ENCODE data around the gene ASXL3. TPM values are rescaled to one million over a fixed set of nuclear protein-coding genes. Genes with fewer than 3 reads are reported as not detected.

ASXL3 gene
- total RNA-seq, 1 donor from 2014 or later, result 1.3 TPM

DNA sequence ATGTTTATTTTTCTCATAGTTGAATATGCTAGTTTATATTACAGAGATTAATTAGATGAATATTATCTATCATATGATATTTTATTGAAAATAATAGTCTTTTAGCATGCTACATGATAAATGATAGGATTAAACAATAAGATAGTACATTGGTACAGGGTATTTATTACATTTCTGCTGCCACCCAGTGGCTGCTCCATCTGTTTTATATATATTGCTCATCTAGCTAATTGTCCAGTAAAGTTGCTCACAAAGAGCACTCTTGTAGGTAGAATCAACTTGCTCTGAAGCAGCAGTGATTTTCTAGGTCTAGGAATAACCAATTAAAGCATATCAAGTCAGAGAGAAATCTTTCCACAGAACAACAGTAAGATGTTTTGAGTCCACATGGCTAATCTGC, 183.3 kb downstream of the ASXL3 start:
- no peaks in the 10 kb centered on the region for H3K9me3 ChIP-seq
- H3K27ac ChIP-seq, result no peak overlapping the region
- no peaks in the 10 kb centered on the region for H3K27me3 ChIP-seq
- TF ChIP-seq, protein P1, sequence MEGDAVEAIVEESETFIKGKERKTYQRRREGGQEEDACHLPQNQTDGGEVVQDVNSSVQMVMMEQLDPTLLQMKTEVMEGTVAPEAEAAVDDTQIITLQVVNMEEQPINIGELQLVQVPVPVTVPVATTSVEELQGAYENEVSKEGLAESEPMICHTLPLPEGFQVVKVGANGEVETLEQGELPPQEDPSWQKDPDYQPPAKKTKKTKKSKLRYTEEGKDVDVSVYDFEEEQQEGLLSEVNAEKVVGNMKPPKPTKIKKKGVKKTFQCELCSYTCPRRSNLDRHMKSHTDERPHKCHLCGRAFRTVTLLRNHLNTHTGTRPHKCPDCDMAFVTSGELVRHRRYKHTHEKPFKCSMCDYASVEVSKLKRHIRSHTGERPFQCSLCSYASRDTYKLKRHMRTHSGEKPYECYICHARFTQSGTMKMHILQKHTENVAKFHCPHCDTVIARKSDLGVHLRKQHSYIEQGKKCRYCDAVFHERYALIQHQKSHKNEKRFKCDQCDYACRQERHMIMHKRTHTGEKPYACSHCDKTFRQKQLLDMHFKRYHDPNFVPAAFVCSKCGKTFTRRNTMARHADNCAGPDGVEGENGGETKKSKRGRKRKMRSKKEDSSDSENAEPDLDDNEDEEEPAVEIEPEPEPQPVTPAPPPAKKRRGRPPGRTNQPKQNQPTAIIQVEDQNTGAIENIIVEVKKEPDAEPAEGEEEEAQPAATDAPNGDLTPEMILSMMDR (IDR thresholded peaks at IDR 0.05), result peak; percentile 30
- H3K36me3 ChIP-seq, result no peaks in the 10 kb centered on the region
- ATAC-seq, result no peak
- no peak overlapping the region for H3K4me3 ChIP-seq
- intact Hi-C loops (cut with DNase I), result no loop called here
- no peaks in the 10 kb centered on the region for H3K4me1 ChIP-seq
- DNase-seq, result no peak

DNA sequence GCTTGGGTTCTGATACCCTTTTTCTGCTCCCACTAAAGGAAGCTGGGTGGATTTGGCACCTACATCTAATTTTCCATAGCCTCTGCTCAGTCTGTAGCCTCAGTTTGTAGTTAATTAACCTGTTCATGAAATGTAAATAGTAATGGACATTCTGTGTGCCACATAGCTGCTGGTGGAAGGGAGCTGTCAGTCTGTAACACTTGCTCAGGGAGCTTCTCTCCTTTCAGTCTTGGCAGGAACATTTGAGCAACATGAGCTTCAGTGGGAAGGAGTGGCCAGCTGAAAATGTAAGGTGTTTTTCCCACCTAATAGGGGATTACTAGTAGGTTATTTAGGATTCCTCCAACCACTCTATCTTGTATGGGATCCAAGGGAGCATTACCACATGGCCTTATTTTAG, 203.4 kb downstream of the ASXL3 start:
- Histone ChIP-seq H3K36me3 (no peaks in the 10 kb centered on the region), H3K27ac (no peak overlapping the region), H3K4me1 (no peaks in the 10 kb centered on the region), H3K27me3 (no peaks in the 10 kb centered on the region), H3K9me3 (no peaks in the 10 kb centered on the region), H3K4me3 (no peak overlapping the region)
- ATAC-seq (no peak), DNase-seq (no peak)
- TF ChIP-seq, protein P1 (IDR thresholded peaks at IDR 0.05), result no peak
- intact Hi-C loops (cut with DNase I), result no loop called here

Other genes starting within 250 kb of the ASXL3 start
- gene CCDC178, start 137.5 kb upstream of the ASXL3 start, total RNA-seq, result 2.5 TPM

Measured in upper lobe of right lung (tissue), 1 donor.